GM06990 (cell line): Measurements from ENCODE around the gene HPCAL1.

Source experiments
- DNase-seq: peaks from one replicate; pipeline ENCODE4 v3.0.0-alpha.2; 2011; ENCODE audit not compliant: insufficient read length; ENCODE audit errors: extremely low read depth
- H3K27me3 ChIP-seq: replicated peaks from 2 replicates; pipeline ENCODE4 v1.6.0; 2011; ENCODE audit warnings: low read length; ENCODE audit not compliant: control insufficient read depth, insufficient read depth
- H3K36me3 ChIP-seq: 2 replicates; pipeline ENCODE4 v1.5.1; 2011; ENCODE audit warnings: low read length; ENCODE audit not compliant: control insufficient read depth, insufficient read depth
- H3K4me3 ChIP-seq: replicated peaks from 2 replicates; pipeline ENCODE4 v1.5.1; 2011; ENCODE audit warnings: low read depth, mild to moderate bottlenecking, control low read depth, low read length
- TF ChIP-seq, protein P1 (sequence below): IDR thresholded peaks from 2 replicates; pipeline ENCODE4 v1.5.1; 2011; ENCODE audit warnings: low read length, control low read depth, mild to moderate bottlenecking, inconsistent platforms; ENCODE audit not compliant: insufficient read depth, poor library complexity, severe bottlenecking

The HPCAL1 gene

DNA sequence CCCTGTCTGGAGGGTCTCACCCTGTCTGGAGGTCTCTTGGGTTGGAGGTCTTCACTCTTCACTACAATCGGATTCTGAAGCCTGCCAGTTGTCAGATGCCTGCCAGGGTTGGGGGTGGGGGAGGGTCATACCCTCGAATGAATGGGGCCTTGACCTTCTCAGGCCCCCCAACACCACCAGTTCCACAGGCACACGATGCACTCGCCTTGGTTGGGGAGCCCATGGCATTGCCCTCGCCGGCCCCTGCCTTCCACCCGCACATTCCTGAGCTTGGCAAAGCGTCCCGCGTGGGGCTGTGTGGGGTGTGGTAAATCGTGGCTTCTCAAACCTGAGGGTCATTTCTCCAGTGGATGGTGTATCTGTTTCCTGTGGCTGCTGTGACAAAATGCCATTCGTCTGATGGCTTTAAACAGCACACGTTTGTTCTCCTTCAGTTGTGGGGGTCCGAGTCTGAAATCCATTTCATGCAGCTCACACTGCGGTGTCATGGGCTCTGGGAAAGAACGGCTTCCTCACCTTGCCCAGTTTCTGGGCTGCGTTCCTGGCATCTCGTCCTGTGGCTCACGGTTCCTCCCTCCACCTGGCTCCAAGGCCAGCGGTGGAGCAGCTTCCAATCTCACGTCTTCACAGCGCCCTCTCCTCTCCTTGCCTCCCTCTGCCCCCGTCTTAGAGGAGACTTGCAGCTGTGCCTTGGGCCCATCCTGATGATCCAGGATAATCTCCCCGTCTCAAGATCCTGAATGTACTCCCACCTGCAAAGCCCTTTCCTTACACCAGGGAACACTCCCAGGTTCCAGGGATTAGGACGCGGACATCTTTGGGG lies 38.0 kb upstream of the HPCAL1 start:
- TF ChIP-seq, protein P1, sequence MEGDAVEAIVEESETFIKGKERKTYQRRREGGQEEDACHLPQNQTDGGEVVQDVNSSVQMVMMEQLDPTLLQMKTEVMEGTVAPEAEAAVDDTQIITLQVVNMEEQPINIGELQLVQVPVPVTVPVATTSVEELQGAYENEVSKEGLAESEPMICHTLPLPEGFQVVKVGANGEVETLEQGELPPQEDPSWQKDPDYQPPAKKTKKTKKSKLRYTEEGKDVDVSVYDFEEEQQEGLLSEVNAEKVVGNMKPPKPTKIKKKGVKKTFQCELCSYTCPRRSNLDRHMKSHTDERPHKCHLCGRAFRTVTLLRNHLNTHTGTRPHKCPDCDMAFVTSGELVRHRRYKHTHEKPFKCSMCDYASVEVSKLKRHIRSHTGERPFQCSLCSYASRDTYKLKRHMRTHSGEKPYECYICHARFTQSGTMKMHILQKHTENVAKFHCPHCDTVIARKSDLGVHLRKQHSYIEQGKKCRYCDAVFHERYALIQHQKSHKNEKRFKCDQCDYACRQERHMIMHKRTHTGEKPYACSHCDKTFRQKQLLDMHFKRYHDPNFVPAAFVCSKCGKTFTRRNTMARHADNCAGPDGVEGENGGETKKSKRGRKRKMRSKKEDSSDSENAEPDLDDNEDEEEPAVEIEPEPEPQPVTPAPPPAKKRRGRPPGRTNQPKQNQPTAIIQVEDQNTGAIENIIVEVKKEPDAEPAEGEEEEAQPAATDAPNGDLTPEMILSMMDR = no peak
- no peak overlapping the region for H3K4me3 ChIP-seq
- H3K36me3 ChIP-seq = no peaks in the 10 kb centered on the region
- no peaks in the 10 kb centered on the region for H3K27me3 ChIP-seq
- DNase-seq = no peak

DNA sequence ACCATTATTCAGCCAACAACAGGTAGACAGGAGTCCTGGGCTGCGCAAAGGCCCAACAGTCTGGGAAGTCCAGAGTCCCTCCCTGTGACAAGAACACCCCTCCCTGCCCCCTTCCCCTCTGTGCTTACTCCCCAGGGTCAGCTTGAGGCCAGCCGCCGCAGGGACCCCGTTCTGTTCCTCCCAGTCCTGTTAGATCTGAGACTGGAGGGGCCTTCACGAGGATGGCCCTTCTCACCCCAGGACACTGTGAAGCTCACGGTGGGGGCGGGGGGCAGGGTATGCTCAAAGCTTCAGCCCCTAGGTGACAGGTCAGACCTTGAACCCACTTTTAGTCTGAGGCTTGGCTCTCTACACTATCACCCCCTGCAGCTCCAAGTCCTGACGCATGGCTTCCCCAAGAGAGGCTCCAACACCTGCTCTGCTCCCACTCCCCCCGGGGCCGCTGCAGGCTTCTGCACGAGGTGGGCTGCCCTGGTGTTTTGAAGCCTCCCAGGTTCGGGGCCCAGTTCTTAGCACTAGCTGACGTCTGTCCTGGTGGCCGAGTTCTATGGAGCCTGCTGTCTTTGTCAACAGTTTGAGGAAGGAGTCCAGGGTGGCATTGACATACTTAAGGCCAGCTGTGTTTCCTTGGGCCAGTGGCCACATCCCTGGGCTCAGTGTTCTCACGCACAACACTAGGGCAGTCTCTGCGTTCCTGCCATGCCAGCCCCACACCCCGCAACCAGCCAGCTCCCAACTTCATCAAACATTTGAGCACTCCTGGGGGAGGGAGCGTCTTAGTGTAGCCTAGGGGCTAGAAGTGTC lies 37.2 kb upstream of the HPCAL1 start:
- Histone ChIP-seq H3K27me3 (no peaks in the 10 kb centered on the region), H3K36me3 (no peaks in the 10 kb centered on the region), H3K4me3 (no peak overlapping the region)
- DNase-seq = no peak
- TF ChIP-seq, protein P1 = no peak

DNA sequence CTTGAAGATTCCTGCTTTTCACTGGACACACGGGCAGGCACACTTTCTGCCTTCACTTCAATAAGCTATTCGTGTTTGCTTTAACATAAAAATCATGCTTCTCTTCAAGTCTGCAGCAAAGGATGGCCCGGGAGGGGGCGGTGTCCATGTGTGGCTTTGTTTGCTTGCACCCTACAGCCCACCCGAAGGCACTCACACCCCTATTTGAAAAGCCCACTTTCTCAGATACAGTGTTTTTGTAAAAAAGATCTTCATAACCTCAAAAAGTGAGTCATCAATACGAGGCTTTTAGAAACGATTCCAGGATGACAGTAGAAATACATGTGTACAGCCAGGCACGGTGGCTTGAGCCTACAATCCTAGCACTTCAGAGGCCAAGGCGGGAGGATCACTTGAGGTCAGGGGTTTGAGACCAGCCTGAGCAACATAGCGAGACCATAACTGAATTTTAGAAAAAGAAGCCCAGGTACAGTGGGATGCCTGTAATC lies 36.5 kb upstream of the HPCAL1 start:
- H3K27me3 ChIP-seq = no peaks in the 10 kb centered on the region
- DNase-seq = no peak
- no peaks in the 10 kb centered on the region for H3K36me3 ChIP-seq
- TF ChIP-seq, protein P1 = no peak
- no peak overlapping the region for H3K4me3 ChIP-seq

DNA sequence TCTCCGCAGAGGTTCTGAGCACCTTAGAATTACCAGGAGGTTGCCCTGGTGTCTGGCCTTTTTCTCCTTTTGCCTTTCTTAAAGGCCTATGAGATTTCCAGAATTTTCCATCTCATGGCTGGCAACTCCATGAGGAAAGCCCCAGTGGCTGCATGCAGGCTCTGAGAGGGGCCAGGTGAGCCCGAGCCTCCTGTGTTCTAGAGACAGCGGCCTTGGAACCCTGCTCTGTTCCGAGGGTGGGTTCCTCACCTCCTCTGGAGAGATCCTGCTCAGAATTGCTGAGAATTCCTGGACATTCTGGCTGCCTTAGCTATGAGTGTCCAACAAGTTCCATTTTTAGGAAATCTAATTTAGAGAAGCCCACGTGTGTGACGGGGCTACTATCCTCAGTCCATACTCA lies 35.7 kb upstream of the HPCAL1 start:
- no peaks in the 10 kb centered on the region for H3K27me3 ChIP-seq
- no peak for DNase-seq
- TF ChIP-seq, protein P1 = no peak
- no peak overlapping the region for H3K4me3 ChIP-seq
- no peaks in the 10 kb centered on the region for H3K36me3 ChIP-seq

DNA sequence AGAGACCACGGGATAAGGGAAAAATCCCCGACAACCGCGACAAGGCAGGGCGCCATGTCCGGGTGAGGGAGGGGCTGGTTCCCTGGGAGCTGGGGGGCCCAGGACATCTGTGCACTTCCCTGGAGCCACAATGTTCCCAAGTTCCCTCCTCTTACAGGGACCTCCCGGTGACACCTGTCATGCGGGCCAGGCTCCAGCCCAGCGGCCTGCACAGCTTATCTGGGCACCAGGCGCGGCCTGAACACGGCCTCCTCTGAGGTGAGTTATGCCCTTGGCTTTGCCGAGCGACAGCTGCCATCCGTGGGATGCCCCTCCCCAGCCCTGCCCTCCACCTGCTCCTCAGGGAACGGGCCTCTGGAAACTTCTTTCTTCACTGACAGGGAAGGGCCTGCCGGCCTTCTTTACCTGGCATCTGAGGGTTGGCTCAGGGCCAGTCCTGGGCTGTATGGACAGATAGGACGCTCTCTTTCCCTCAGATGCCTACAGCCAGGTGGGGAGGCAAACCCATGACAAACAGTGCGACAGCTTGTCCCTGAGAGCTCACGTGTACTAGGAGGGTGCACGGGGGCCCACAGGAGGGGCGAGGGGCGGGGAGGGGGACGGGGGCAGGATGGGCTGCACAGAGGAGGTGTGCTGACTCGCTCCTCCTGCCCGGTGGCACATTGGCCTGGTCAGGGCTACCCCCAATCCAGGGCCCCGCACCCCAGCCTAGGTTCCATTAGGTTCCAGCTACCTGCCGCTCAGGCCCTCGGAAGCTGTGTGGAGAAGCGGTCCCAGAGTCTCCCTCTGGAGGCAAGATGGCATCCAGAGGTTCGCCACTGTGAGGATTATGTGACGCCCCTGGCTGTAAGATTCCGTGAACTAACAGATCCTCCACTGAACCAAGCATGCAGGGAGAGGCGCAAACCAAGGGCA lies 34.9 kb upstream of the HPCAL1 start:
- no peaks in the 10 kb centered on the region for H3K36me3 ChIP-seq
- TF ChIP-seq, protein P1 = no peak
- H3K4me3 ChIP-seq = no peak overlapping the region
- no peak for DNase-seq
- no peaks in the 10 kb centered on the region for H3K27me3 ChIP-seq
